H9 (cell line): ENCODE data around the gene SRSF2. TPM values are rescaled to one million over a fixed set of nuclear protein-coding genes. Genes with fewer than 3 reads are reported as not detected.

Source experiments
- DNase-seq: peaks from one replicate; pipeline ENCODE4 v3.0.0-alpha.2; 2017
- H2AFZ ChIP-seq: one replicate; pipeline ENCODE4 v1.6.1; 2013; ENCODE audit warnings: mild to moderate bottlenecking, low read length, control low read depth, moderate library complexity
- H2AK5ac ChIP-seq: 2 replicates; pipeline ENCODE4 v1.6.1; 2013; ENCODE audit warnings: low read length, control low read depth, mixed read lengths; ENCODE audit not compliant: insufficient read length
- H2BK120ac ChIP-seq: one replicate; pipeline ENCODE4 v1.6.1; 2013; ENCODE audit warnings: low read depth, mild to moderate bottlenecking, low read length, control low read depth, inconsistent platforms; ENCODE audit not compliant: poor library complexity, severe bottlenecking
- H2BK12ac ChIP-seq: 2 replicates; pipeline ENCODE4 v1.6.1; 2013; ENCODE audit warnings: low read length, control low read depth, mixed read lengths, low read depth; ENCODE audit not compliant: insufficient read length
- H2BK15ac ChIP-seq: 2 replicates; pipeline ENCODE4 v1.6.1; 2013; ENCODE audit warnings: low read depth, low read length, control low read depth
- H2BK20ac ChIP-seq: one replicate; pipeline ENCODE4 v1.6.1; 2013; ENCODE audit warnings: low read depth, mild to moderate bottlenecking, low read length, control low read depth, inconsistent platforms; ENCODE audit not compliant: poor library complexity, severe bottlenecking
- H2BK5ac ChIP-seq: 2 replicates; pipeline ENCODE4 v1.6.1; 2013; ENCODE audit warnings: low read length, control low read depth, mixed read lengths; ENCODE audit not compliant: insufficient read length
- H3K14ac ChIP-seq: 2 replicates; pipeline ENCODE4 v1.6.1; 2013; ENCODE audit warnings: low read length, control low read depth; ENCODE audit not compliant: insufficient read depth
- H3K18ac ChIP-seq: 2 replicates; pipeline ENCODE4 v1.6.1; 2013; ENCODE audit warnings: low read depth, mild to moderate bottlenecking, mixed read lengths, low read length, control low read depth; ENCODE audit not compliant: insufficient read length
- H3K23ac ChIP-seq: 2 replicates; pipeline ENCODE4 v1.6.1; 2013; ENCODE audit warnings: low read length, control low read depth, mixed read lengths, low read depth; ENCODE audit not compliant: insufficient read length
- H3K23me2 ChIP-seq: 2 replicates; pipeline ENCODE4 v1.6.1; 2013; ENCODE audit warnings: low read depth, mild to moderate bottlenecking, mixed read lengths, low read length, control low read depth; ENCODE audit not compliant: insufficient read length, poor library complexity, severe bottlenecking
- H3K27ac ChIP-seq: 2 replicates; pipeline ENCODE4 v1.5.1; 2013; ENCODE audit warnings: low read length, control low read depth, mixed read lengths, low read depth; ENCODE audit not compliant: insufficient read length
- H3K27me3 ChIP-seq: 2 replicates; pipeline ENCODE4 v1.6.1; 2013; ENCODE audit warnings: low read length, control low read depth, inconsistent platforms; ENCODE audit not compliant: insufficient read depth
- H3K4ac ChIP-seq: 2 replicates; pipeline ENCODE4 v1.6.1; 2013; ENCODE audit warnings: low read depth, mild to moderate bottlenecking, control low read depth, inconsistent platforms, low read length, moderate library complexity
- H3K4me1 ChIP-seq: 2 replicates; pipeline ENCODE4 v1.6.1; 2013; ENCODE audit warnings: low read length, control low read depth, inconsistent platforms; ENCODE audit not compliant: insufficient read depth
- H3K4me2 ChIP-seq: 2 replicates; pipeline ENCODE4 v1.6.1; 2013; ENCODE audit warnings: low read length, control low read depth, mixed read lengths; ENCODE audit not compliant: insufficient read length, insufficient read depth
- H3K56ac ChIP-seq: 2 replicates; pipeline ENCODE4 v1.6.1; 2013; ENCODE audit warnings: low read depth, mild to moderate bottlenecking, mixed read lengths, low read length, control low read depth; ENCODE audit not compliant: insufficient read length
- H3K79me1 ChIP-seq: 2 replicates; pipeline ENCODE4 v1.6.1; 2013; ENCODE audit warnings: low read depth, mild to moderate bottlenecking, moderate library complexity, low read length, control low read depth, inconsistent platforms; ENCODE audit not compliant: insufficient read depth, poor library complexity, severe bottlenecking
- H3K79me2 ChIP-seq: 2 replicates; pipeline ENCODE4 v1.6.1; 2013; ENCODE audit warnings: low read length, control low read depth, inconsistent platforms; ENCODE audit not compliant: insufficient read depth
- H3K9ac ChIP-seq: 2 replicates; pipeline ENCODE4 v1.6.1; 2013; ENCODE audit warnings: low read length, control low read depth, mixed read lengths; ENCODE audit not compliant: insufficient read length; ENCODE audit errors: extremely low read depth
- H3K9me3 ChIP-seq: one replicate; pipeline ENCODE4 v1.6.1; 2013; ENCODE audit warnings: low read depth, low read length, inconsistent platforms; ENCODE audit not compliant: control insufficient read depth
- H3T11ph ChIP-seq: one replicate; pipeline ENCODE4 v1.6.1; 2013; ENCODE audit warnings: mild to moderate bottlenecking, low read length, control low read depth, inconsistent platforms
- H4K20me1 ChIP-seq: one replicate; pipeline ENCODE4 v1.6.1; 2013; ENCODE audit not compliant: control insufficient read depth, insufficient read length, insufficient read depth
- H4K5ac ChIP-seq: 2 replicates; pipeline ENCODE4 v1.6.1; 2013; ENCODE audit warnings: low read depth, mild to moderate bottlenecking, mixed read lengths, low read length, control low read depth; ENCODE audit not compliant: insufficient read length
- H4K8ac ChIP-seq: replicated peaks from 2 replicates; pipeline ENCODE4 v1.6.1; 2013; ENCODE audit warnings: low read length, control low read depth, mixed read lengths, low read depth; ENCODE audit not compliant: insufficient read length
- H4K91ac ChIP-seq: 2 replicates; pipeline ENCODE4 v1.6.1; 2013; ENCODE audit warnings: low read depth, mild to moderate bottlenecking, moderate library complexity, mixed read lengths, low read length, control low read depth; ENCODE audit not compliant: insufficient read length
- H3K27ac Mint-ChIP-seq, 3 experiments: 2 replicates in 2 of 3; 3 replicates in 1 of 3; pipeline ENCODE4 v1.8.0; 2020 to 2021; ENCODE audit warnings: mixed read lengths in 3 of 3, mild to moderate bottlenecking in 1 of 3, moderate library complexity in 1 of 3
- H3K27me3 Mint-ChIP-seq: 2 replicates; pipeline ENCODE4 v1.8.0; 2021; ENCODE audit warnings: low read depth, mild to moderate bottlenecking, moderate library complexity, mixed read lengths
- H3K36me3 Mint-ChIP-seq, 3 experiments: 2 replicates in 2 of 3; 3 replicates in 1 of 3; pipeline ENCODE4 v1.8.0; 2020 to 2021; ENCODE audit warnings: low read depth in 3 of 3, mixed read lengths in 3 of 3; ENCODE audit not compliant: insufficient read depth in 1 of 3
- H3K4me1 Mint-ChIP-seq, 2 experiments: 2 replicates each; pipeline ENCODE4 v1.8.0; 2020; ENCODE audit warnings: mixed read lengths in 2 of 2
- H3K4me3 Mint-ChIP-seq, 2 experiments: 2 replicates in 1 of 2; 3 replicates in 1 of 2; pipeline ENCODE4 v1.8.0; 2020 to 2021; ENCODE audit warnings: mild to moderate bottlenecking in 2 of 2, mixed read lengths in 2 of 2, moderate library complexity in 1 of 2
- H3K9me3 Mint-ChIP-seq, 2 experiments: 2 replicates in 1 of 2; 3 replicates in 1 of 2; pipeline ENCODE4 v1.8.0; 2020; ENCODE audit warnings: mild to moderate bottlenecking in 2 of 2, mixed read lengths in 2 of 2, moderate library complexity in 1 of 2
- CTCF ChIP-seq: fragments of 200-600 bp; sonication (generic); conservative IDR thresholded peaks from 3 replicates; pipeline ENCODE4 v1.8.0; 2021; ENCODE audit warnings: antibody characterized with exemption, mild to moderate bottlenecking
- WGBS: extraction: QIAGEN DNeasy Blood & Tissue Kit; methylation state at CpG from one replicate; pipeline ENCODE4 v1.1.7; 2013; ENCODE audit warnings: missing lambda C conversion rate, low lambda C conversion rate, mixed read lengths; ENCODE audit not compliant: insufficient read length; ENCODE audit errors: extremely low coverage; 5-methylcytosine and 5-hydroxymethylcytosine counted together
- total RNA-seq: library from RNA; stranded (reverse); gene quantifications from 2 replicates; pipeline ENCODE4 v1.2.1, GENCODE V29; 2021

SRSF2 gene
- total RNA-seq, 1 experiment from 2014 or later: 578 TPM

GRCh38 chr17:76781056-76781982 is 44.2 kb upstream of the SRSF2 start:
- Mint-ChIP-seq H3K4me3 (no peak overlapping the region), H3K9me3 (no peaks in the 10 kb centered on the region), H3K36me3 (peaks cover 2 to 25% (median 11%) of the 10 kb centered on the region in 3 experiments; a peak in 5 of 7 replicates), H3K4me1 (no peaks in the 10 kb centered on the region), H3K27me3 (no peaks in the 10 kb centered on the region), H3K27ac (peak overlapping the region in 2 of 3 experiments; percentile 74 to 86; a peak in 3 of 7 replicates)
- no peak overlapping the region for H3K27ac ChIP-seq
- H2BK15ac ChIP-seq: no peak overlapping the region
- no peak overlapping the region for H3K23ac ChIP-seq
- H3K23me2 ChIP-seq: no peaks in the 10 kb centered on the region
- WGBS: no CpG with 5 or more reads among the region's 12 CpGs
- H2AFZ ChIP-seq: no peak overlapping the region
- no peak overlapping the region for H4K91ac ChIP-seq
- H3K27me3 ChIP-seq: no peaks in the 10 kb centered on the region
- no peak overlapping the region for H3K14ac ChIP-seq
- TF ChIP-seq CTCF: no peak; the same call in 2 of the 3 replicates
- H3K79me1 ChIP-seq: no peaks in the 10 kb centered on the region
- no peaks in the 10 kb centered on the region for H4K20me1 ChIP-seq
- H3K9me3 ChIP-seq: no peaks in the 10 kb centered on the region
- H2BK120ac ChIP-seq: no peak overlapping the region
- no peak overlapping the region for H2BK12ac ChIP-seq
- no peak overlapping the region for H3T11ph ChIP-seq
- H3K4ac ChIP-seq: no peak overlapping the region
- no peak overlapping the region for H2BK20ac ChIP-seq
- H3K56ac ChIP-seq: no peak overlapping the region
- H3K4me2 ChIP-seq: no peak overlapping the region
- no peak overlapping the region for H2AK5ac ChIP-seq
- no peak overlapping the region for H3K9ac ChIP-seq
- H3K18ac ChIP-seq: no peak overlapping the region
- no peaks in the 10 kb centered on the region for H3K4me1 ChIP-seq
- no peak overlapping the region for H4K8ac ChIP-seq
- no peak overlapping the region for H4K5ac ChIP-seq
- peak; percentile 54 for DNase-seq
- H3K79me2 ChIP-seq: no peaks in the 10 kb centered on the region
- no peak overlapping the region for H2BK5ac ChIP-seq
